Upper lobe of left lung (tissue), 6 donors: ENCODE measurements around the gene ATXN1. TPM values are rescaled to one million over a fixed set of nuclear protein-coding genes. Genes with fewer than 3 reads are reported as not detected.

Source experiments
- ATAC-seq, 2 donors: fragments of 200-7000 bp; cut with Tn5 transposase; one replicate each; pipeline ENCODE4 v1.9.1; 2022; ENCODE audit warnings: mild to moderate bottlenecking in 2 of 2, moderate library complexity in 2 of 2; ENCODE audit not compliant: low FRiP score in 2 of 2
- DNase-seq, 2 donors: peaks; one replicate each; pipeline ENCODE4 v3.0.0-alpha.2; 2019 to 2020
- H3K27ac ChIP-seq, 4 donors: fragments of 200-600 bp; sonication (generic); one replicate each; pipeline ENCODE4 v1.5.1; 2016 to 2019
- H3K27me3 ChIP-seq, 4 donors: fragments of 200-600 bp; sonication (generic); one replicate each; pipeline ENCODE4 v1.5.1; 2017 to 2019
- H3K36me3 ChIP-seq, 4 donors: fragments of 200-600 bp; sonication (generic); one replicate each; pipeline ENCODE4 v1.5.1; 2016 to 2019
- H3K4me1 ChIP-seq, 4 donors: fragments of 200-600 bp; sonication (generic); one replicate each; pipeline ENCODE4 v1.5.1; 2018 to 2019
- H3K4me3 ChIP-seq, 4 donors: fragments of 200-600 bp; sonication (generic); one replicate each; pipeline ENCODE4 v1.5.1; 2017 to 2019; ENCODE audit warnings: mild to moderate bottlenecking in 2 of 4, moderate library complexity in 1 of 4
- H3K9me3 ChIP-seq, 4 donors: fragments of 200-600 bp; sonication (generic); one replicate each; pipeline ENCODE4 v1.5.1; 2018 to 2019
- EP300 ChIP-seq, 4 donors: sonication (generic); formaldehyde crosslinking; IDR thresholded peaks; one replicate each; pipeline ENCODE4 v1.5.1; 2017; ENCODE audit warnings: antibody characterized with exemption in 4 of 4, control low read depth in 2 of 4
- POLR2A ChIP-seq, 4 donors: fragments of 450-650 bp; IDR thresholded peaks; one replicate each; pipeline ENCODE4 v1.5.1; 2016 to 2017; ENCODE audit warnings: antibody characterized with exemption in 4 of 4, mild to moderate bottlenecking in 2 of 4
- POLR2AphosphoS5 ChIP-seq, 2 donors: sonication (generic); formaldehyde crosslinking; IDR thresholded peaks; one replicate each; pipeline ENCODE4 v1.5.1; 2017; ENCODE audit warnings: antibody characterized with exemption in 2 of 2
- WGBS, 2 donors: methylation state at CpG; one replicate each; pipeline ENCODE4 v1.1.5; 2017 to 2018; 5-methylcytosine and 5-hydroxymethylcytosine counted together
- total RNA-seq, 6 donors: library from RNA; depleted of rRNA in 4 of 6; stranded (reverse); fragments of >200 nt in 4 of 6; gene quantifications; one replicate each; pipeline versions ENCODE4 v1.1.0 to v1.2.1, GENCODE V29; 2016 to 2021
- TF ChIP-seq, protein P1 (sequence below), 6 experiments: fragments of 450-650 bp in 4 of 6; fragments of 200-600 bp in 2 of 6; sonication (generic) in 2 of 6; IDR thresholded peaks; one replicate each; pipeline ENCODE4 v1.5.1; 2016 to 2019; ENCODE audit warnings: antibody characterized with exemption in 6 of 6
- donor health status: DM: no; HTN: no; CAD: no; lungs with moderate emphysema.
- donor health status: DM: no; HTN: yes; CAD: no; lungs with severe emphysema.

ATXN1 gene
- total RNA-seq, 6 donors from 2014 or later, result 44.2 to 106 (median 71.7) TPM

DNA sequence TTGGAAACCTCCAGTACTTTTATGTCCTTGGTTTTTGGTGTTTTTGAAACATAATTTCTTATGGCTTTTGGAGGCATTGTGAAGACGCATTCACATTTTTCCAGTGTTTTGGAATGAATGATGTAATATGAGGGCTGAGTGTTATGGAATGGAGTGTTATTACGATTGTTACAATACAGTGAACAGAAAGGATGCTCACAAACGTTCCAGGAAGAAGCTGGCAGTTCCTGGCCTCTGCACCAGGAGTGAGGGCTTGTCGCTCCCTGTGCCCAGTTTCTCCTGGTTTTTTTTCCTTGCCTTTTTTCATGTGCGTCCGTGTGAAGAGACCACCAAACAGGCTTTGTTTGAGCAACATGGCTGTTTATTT is 502.6 kb downstream of the ATXN1 start:
- Histone ChIP-seq H3K27ac (no peak overlapping the region), H3K27me3 (no peaks in the 10 kb centered on the region), H3K36me3 (peaks cover 0 to 2% (median 0%) of the 10 kb centered on the region in 4 donors), H3K4me1 (peaks cover 0 to 2% (median 0%) of the 10 kb centered on the region in 4 donors), H3K4me3 (no peak overlapping the region), H3K9me3 (no peaks in the 10 kb centered on the region)
- TF ChIP-seq, protein P1, sequence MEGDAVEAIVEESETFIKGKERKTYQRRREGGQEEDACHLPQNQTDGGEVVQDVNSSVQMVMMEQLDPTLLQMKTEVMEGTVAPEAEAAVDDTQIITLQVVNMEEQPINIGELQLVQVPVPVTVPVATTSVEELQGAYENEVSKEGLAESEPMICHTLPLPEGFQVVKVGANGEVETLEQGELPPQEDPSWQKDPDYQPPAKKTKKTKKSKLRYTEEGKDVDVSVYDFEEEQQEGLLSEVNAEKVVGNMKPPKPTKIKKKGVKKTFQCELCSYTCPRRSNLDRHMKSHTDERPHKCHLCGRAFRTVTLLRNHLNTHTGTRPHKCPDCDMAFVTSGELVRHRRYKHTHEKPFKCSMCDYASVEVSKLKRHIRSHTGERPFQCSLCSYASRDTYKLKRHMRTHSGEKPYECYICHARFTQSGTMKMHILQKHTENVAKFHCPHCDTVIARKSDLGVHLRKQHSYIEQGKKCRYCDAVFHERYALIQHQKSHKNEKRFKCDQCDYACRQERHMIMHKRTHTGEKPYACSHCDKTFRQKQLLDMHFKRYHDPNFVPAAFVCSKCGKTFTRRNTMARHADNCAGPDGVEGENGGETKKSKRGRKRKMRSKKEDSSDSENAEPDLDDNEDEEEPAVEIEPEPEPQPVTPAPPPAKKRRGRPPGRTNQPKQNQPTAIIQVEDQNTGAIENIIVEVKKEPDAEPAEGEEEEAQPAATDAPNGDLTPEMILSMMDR (IDR thresholded peaks at IDR 0.05), result no peak
- TF ChIP-seq EP300 (IDR thresholded peaks at IDR 0.05) (no peak), POLR2A (IDR thresholded peaks at IDR 0.05) (no peak), POLR2AphosphoS5 (IDR thresholded peaks at IDR 0.05) (no peak)
- 87% methylated on average over 6 of the region's 6 CpGs for WGBS, 2 donors
- no peak for DNase-seq
- ATAC-seq, result no peak

DNA sequence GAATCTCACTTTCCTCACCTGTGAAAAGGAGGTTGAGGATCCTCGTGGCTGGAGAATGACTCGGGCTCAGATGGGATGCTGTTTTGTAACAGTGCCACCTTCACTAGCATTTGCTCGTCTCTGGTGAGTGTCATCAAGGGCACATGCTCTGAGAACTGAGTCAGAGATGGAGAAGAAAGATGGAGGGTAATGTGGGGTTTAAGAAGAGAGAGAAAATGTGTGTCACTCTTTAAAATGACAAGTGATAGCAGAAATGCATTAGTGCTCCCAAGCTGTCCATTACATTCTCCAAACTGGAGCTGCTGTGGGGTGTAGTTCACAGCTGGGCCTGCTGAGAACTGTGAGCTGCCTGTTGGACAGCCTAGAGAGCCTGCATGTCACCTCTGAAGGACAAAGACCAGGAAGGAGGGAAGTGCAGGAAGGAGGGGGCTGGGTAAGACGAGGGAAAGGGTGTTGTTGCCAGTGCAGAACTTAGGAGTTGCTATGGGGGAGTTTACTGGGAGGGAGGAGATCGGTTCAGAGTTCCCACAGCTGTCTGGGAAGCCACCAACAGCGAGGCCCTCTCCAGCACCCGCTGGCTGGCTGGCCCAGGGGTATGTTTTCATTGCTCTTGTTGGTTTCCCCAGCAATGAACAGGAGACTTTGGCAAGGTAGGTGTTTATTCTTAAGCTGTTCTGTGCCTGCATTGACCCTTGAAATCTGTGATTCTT is 503.1 kb downstream of the ATXN1 start:
- Histone ChIP-seq H3K36me3 (peaks cover 0 to 2% (median 0%) of the 10 kb centered on the region in 4 donors), H3K27ac (no peak overlapping the region), H3K4me3 (no peak overlapping the region), H3K4me1 (peaks cover 0 to 2% (median 0%) of the 10 kb centered on the region in 4 donors), H3K27me3 (no peaks in the 10 kb centered on the region), H3K9me3 (no peaks in the 10 kb centered on the region)
- DNase-seq (peak in 1 of 2 donors; percentile 34), ATAC-seq (no peak)
- TF ChIP-seq EP300 (IDR thresholded peaks at IDR 0.05), result no peak
- no peak for TF ChIP-seq POLR2AphosphoS5 (IDR thresholded peaks at IDR 0.05)
- WGBS, 2 donors, result 53 to 72% methylated on average over 7 of the region's 7 CpGs

DNA sequence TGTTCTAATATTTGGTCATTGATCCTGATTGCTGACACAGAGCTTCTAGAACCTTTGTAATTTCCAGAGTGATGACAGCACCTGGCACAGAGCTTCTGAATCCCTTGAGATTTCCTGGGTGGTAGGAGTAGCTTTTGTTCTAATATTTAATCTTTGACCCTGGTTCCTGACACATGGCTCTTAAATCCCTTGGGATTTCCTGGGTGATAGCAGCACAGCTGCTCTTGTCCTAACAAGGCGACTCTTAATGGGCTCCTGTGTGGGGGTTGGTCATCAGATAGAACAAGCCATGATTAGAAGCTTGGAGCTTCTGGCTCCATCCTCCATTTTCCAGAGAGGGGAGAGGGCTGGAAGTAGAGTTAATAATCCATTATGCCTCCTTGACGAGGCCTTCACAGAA is 504.5 kb downstream of the ATXN1 start:
- Histone ChIP-seq H3K9me3 (no peaks in the 10 kb centered on the region), H3K27ac (no peak overlapping the region), H3K27me3 (no peaks in the 10 kb centered on the region), H3K36me3 (peaks cover 0 to 2% (median 0%) of the 10 kb centered on the region in 4 donors), H3K4me1 (peaks cover 0 to 2% (median 0%) of the 10 kb centered on the region in 4 donors), H3K4me3 (no peak overlapping the region)
- 94 to 97% methylated on average over 2 of the region's 2 CpGs for WGBS, 2 donors
- DNase-seq (no peak), ATAC-seq (no peak)
- no peak for TF ChIP-seq POLR2A (IDR thresholded peaks at IDR 0.05)
- TF ChIP-seq POLR2AphosphoS5 (IDR thresholded peaks at IDR 0.05), result no peak
- TF ChIP-seq, protein P1 (IDR thresholded peaks at IDR 0.05), result no peak
- TF ChIP-seq EP300 (IDR thresholded peaks at IDR 0.05), result no peak

DNA sequence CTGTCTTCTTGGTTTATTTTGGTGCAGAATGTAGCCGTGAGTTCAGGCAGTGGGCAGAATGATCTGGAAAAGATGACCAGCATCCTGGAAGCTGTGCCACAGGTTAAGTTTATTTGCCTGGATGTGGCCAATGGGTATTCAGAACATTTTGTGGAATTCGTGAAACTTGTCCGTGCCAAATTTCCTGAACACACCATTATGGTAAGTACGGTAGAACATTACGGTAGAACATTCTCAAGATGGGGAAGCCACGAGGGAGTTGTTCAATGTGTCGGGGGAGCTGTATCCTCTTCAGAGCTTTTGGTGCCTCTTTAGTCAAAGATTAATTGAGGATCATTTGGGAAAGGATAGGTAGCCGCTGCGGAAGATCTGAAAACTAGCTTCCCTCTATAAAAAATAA is 506.7 kb downstream of the ATXN1 start:
- no peaks in the 10 kb centered on the region for H3K27me3 ChIP-seq
- WGBS, 2 donors, result 93 to 96% methylated on average over 9 of the region's 9 CpGs
- no peak overlapping the region for H3K4me3 ChIP-seq
- TF ChIP-seq, protein P1 (IDR thresholded peaks at IDR 0.05), result no peak
- TF ChIP-seq EP300 (IDR thresholded peaks at IDR 0.05) (no peak), POLR2A (IDR thresholded peaks at IDR 0.05) (no peak), POLR2AphosphoS5 (IDR thresholded peaks at IDR 0.05) (no peak)
- no peak overlapping the region for H3K27ac ChIP-seq
- peaks cover 0 to 11% (median 0%) of the 10 kb centered on the region in 4 donors for H3K36me3 ChIP-seq
- H3K4me1 ChIP-seq, result no peaks in the 10 kb centered on the region
- DNase-seq (no peak), ATAC-seq (no peak)
- no peaks in the 10 kb centered on the region for H3K9me3 ChIP-seq

DNA sequence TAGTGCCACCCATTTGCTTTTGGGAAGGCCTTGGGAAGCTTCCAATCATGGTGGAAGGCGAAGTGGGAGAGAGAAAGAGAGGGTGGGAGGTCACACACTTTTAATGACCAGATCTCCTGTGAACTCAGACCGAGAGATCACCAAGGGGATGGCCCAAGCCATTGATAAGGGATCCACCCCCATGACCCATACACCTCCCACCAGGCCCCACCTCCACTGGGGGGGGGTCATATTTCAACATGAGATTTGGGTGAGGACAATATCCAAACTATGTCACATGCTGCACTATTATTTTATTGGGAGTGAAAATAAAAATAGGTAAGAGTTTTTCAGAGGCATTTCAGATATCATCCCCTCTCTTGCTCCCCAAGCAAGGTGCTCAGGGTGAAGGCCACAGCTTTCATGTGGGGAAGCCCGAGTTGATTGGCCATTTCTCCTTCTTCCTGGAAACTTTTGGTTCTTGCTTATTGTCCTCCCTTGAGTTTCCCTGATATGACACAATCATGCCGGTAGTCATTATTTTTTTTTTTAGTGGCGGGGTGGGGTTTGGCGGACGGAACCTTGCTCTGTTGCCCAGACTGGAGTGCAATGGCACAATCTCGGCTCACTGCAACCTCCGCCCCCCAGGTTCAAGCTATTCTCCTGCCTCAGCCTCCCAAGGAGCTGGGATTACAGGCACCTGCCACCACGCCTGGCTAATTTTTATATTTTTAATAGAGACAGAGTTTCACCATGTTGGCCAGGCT is 507.7 kb downstream of the ATXN1 start:
- Histone ChIP-seq H3K27me3 (no peaks in the 10 kb centered on the region), H3K9me3 (no peaks in the 10 kb centered on the region), H3K36me3 (peaks cover 0 to 14% (median 0%) of the 10 kb centered on the region in 4 donors), H3K27ac (no peak overlapping the region), H3K4me3 (no peak overlapping the region), H3K4me1 (no peaks in the 10 kb centered on the region)
- DNase-seq (no peak), ATAC-seq (no peak)
- WGBS, 2 donors, result 91 to 94% methylated on average over 10 of the region's 10 CpGs
- TF ChIP-seq POLR2AphosphoS5 (IDR thresholded peaks at IDR 0.05), result no peak
- TF ChIP-seq, protein P1 (IDR thresholded peaks at IDR 0.05), result no peak
- no peak for TF ChIP-seq POLR2A (IDR thresholded peaks at IDR 0.05)
- TF ChIP-seq EP300 (IDR thresholded peaks at IDR 0.05), result no peak
